H1 (cell line): ENCODE results near the gene TBC1D13. TPM values are rescaled to one million over a fixed set of nuclear protein-coding genes. Genes with fewer than 3 reads are reported as not detected.

Experiments used
- ATF3 ChIP-seq: IDR thresholded peaks from 2 replicates; pipeline ENCODE4 v1.6.1; 2011; ENCODE audit warnings: low read depth, mild to moderate bottlenecking, low read length; ENCODE audit not compliant: insufficient read depth
- BRCA1 ChIP-seq: IDR thresholded peaks from 2 replicates; pipeline ENCODE4 v1.6.1; 2012; ENCODE audit warnings: low read depth, low read length, improper control_type of control experiment
- CHD2 ChIP-seq: IDR thresholded peaks from 2 replicates; pipeline ENCODE4 v1.6.1; 2012; ENCODE audit warnings: low read length, improper control_type of control experiment
- CREB1 ChIP-seq: IDR thresholded peaks from 2 replicates; pipeline ENCODE4 v1.6.1; 2012; ENCODE audit warnings: inconsistent platforms
- CTBP2 ChIP-seq: IDR thresholded peaks from 2 replicates; pipeline ENCODE4 v1.7.0; 2011; ENCODE audit warnings: borderline replicate concordance, mild to moderate bottlenecking, moderate library complexity, mixed read lengths, low read length; ENCODE audit not compliant: insufficient read depth, insufficient read length
- CTCF ChIP-seq, 3 experiments: IDR thresholded peaks; 1 replicate in 2 of 3; 2 replicates in 1 of 3; pipeline versions ENCODE4 v1.5.1 to v1.6.1; 2011; ENCODE audit warnings: low read length in 3 of 3, mild to moderate bottlenecking in 3 of 3, inconsistent platforms in 2 of 3, low read depth in 1 of 3, moderate library complexity in 1 of 3; ENCODE audit not compliant: insufficient read depth in 1 of 3; ENCODE audit errors: control extremely low read depth in 1 of 3
- EZH2 ChIP-seq: fragments of 200-600 bp; sonication (generic); IDR thresholded peaks from 2 replicates; pipeline ENCODE4 v1.7.1; 2012; ENCODE audit warnings: low read depth, mild to moderate bottlenecking, moderate library complexity, low read length, inconsistent platforms; ENCODE audit not compliant: severe bottlenecking
- HDAC2 ChIP-seq, 2 experiments: fragments of 300-600 bp in 1 of 2; sonication (generic) in 1 of 2; IDR thresholded peaks; 2 replicates each; pipeline ENCODE4 v1.6.1; 2011 to 2012; ENCODE audit warnings: low read depth in 2 of 2, low read length in 2 of 2, mild to moderate bottlenecking in 2 of 2, moderate library complexity in 2 of 2, borderline replicate concordance in 1 of 2, inconsistent platforms in 1 of 2
- HDAC6 ChIP-seq: IDR thresholded peaks from one replicate; pipeline ENCODE4 v1.7.1; 2012; ENCODE audit warnings: low read depth, mild to moderate bottlenecking, inconsistent platforms, low read length, moderate library complexity
- KDM1A ChIP-seq: fragments of 200-600, 300-600 bp; sonication (generic); IDR thresholded peaks from 2 replicates; pipeline ENCODE4 v1.7.1; 2016; ENCODE audit warnings: mild to moderate bottlenecking, low read length, borderline replicate concordance
- MAFK ChIP-seq: IDR thresholded peaks from 2 replicates; pipeline ENCODE4 v1.6.1; 2012; ENCODE audit warnings: low read depth, mild to moderate bottlenecking, improper control_type of control experiment, low read length
- MAX ChIP-seq: IDR thresholded peaks from 2 replicates; pipeline ENCODE4 v1.6.1; 2012; ENCODE audit warnings: inconsistent platforms
- RXRA ChIP-seq: IDR thresholded peaks from 2 replicates; pipeline ENCODE4 v1.6.1; 2011; ENCODE audit warnings: low read depth, mild to moderate bottlenecking, low read length, moderate library complexity; ENCODE audit not compliant: insufficient read depth
- SAP30 ChIP-seq: fragments of 300-600 bp; sonication (generic); IDR thresholded peaks from 2 replicates; pipeline ENCODE4 v1.7.1; 2012; ENCODE audit warnings: low read length, moderate library complexity, mild to moderate bottlenecking, inconsistent platforms; ENCODE audit not compliant: insufficient read depth, insufficient replicate concordance
- SP1 ChIP-seq: IDR thresholded peaks from 2 replicates; pipeline ENCODE4 v1.6.1; 2011; ENCODE audit warnings: low read depth, low read length
- SP4 ChIP-seq: IDR thresholded peaks from 2 replicates; pipeline ENCODE4 v1.6.1; 2012; ENCODE audit warnings: low read length, inconsistent platforms
- SRF ChIP-seq: IDR thresholded peaks from 2 replicates; pipeline ENCODE4 v1.6.1; 2011; ENCODE audit warnings: mild to moderate bottlenecking, low read depth, low read length, moderate library complexity
- SUZ12 ChIP-seq: fragments of 200-600 bp; sonication (generic); IDR thresholded peaks from 2 replicates; pipeline ENCODE4 v1.6.1; 2012; ENCODE audit warnings: mild to moderate bottlenecking, inconsistent platforms, low read length, moderate library complexity, mixed read lengths
- polyA plus RNA-seq, 7 experiments: library from polyadenylated mRNA; depleted of rRNA in 3 of 7; stranded (reverse) in 5 of 7; unstranded in 2 of 7; fragments of >200 nt in 5 of 7; fragments of 200-250 nt in 2 of 7; gene quantifications; 1 replicate in 5 of 7; 2 replicates in 1 of 7; 4 replicates in 1 of 7; pipeline versions ENCODE4 v1.2.1 to v1.2.3, GENCODE V29; 2011 to 2013; ENCODE audit warnings: missing spikeins in 2 of 7, mixed read lengths in 2 of 7
- total RNA-seq: library from RNA; stranded (reverse); fragmentation: NEBNext Ultra II Directional; extraction: Animal tissue kit (Norgen Biotek cat#: 25700); gene quantifications from 2 replicates; pipeline ENCODE4 v1.2.1, GENCODE V29; 2021

TBC1D13 gene
- total and polyA plus RNA-seq, 2 of the 8 experiments (the other 6 are each of a cell fraction or from before 2014, with no cell fraction given): 21.3 to 24.7 TPM

- TF ChIP-seq SUZ12 (no peak), RXRA (no peak), CREB1 (no peak), MAX (peak; percentile 60; the same call in 1 of the 2 replicates), BRCA1 (no peak), MAFK (no peak), KDM1A (peak; percentile 58; the same call in 1 of the 2 replicates), CTCF (IDR thresholded peaks at IDR 0.05; ENCODE audit: control extremely low read depth in 1 of 3, insufficient read depth in 1 of 3, low read depth in 1 of 3, low read length in 3 of 3) (no peak), SAP30 (no peak), SP1 (no peak), SRF (no peak), CTBP2 (no peak), CHD2 (no peak), HDAC2 (IDR thresholded peaks at IDR 0.05; ENCODE audit: borderline replicate concordance in 1 of 2, low read depth in 2 of 2, low read length in 2 of 2) (no peak), EZH2 (no peak), HDAC6 (no peak), ATF3 (no peak), SP4 (no peak)
Observed at GRCh38 chr9:128818839-128819715, 32.0 kb downstream of the TBC1D13 start (continued).
